HEK293T (cell line): ENCODE measurements around the gene FBXL20.
A peak's percentile ranks its signal among the peaks of the same experiment; 100 is the strongest.

ENCODE experiments used
- CTCF ChIA-PET: fragments of 350-600 bp; formaldehyde crosslinking; extraction: SDS; loops from one replicate; lab custom pipeline; 2021; ENCODE audit warnings: antibody characterized with exemption, inconsistent platforms; lab: Yijun Ruan, JAX
- POLR2A ChIA-PET: fragments of 350-600 bp; formaldehyde crosslinking; extraction: SDS; loops from one replicate; lab custom pipeline; 2020; ENCODE audit warnings: antibody characterized with exemption, inconsistent platforms; lab: Yijun Ruan, JAX
- DNase-seq: peaks from one replicate; pipeline ENCODE4 v3.0.0; 2012; ENCODE audit warnings: mixed read lengths; ENCODE audit errors: extremely low spot score
- ARNT ChIP-seq: fragments of 450-650 bp; IDR thresholded peaks from 2 replicates; pipeline ENCODE4 v1.6.1; 2017; ENCODE audit warnings: mild to moderate bottlenecking
- BHLHE40 ChIP-seq: fragments of 450-650 bp; IDR thresholded peaks from 2 replicates; pipeline ENCODE4 v1.6.1; 2016; ENCODE audit warnings: mild to moderate bottlenecking, moderate library complexity, borderline replicate concordance
- CTBP1 ChIP-seq: fragments of 450-650 bp; IDR thresholded peaks from 2 replicates; pipeline ENCODE4 v1.6.1; 2016; ENCODE audit warnings: borderline replicate concordance
- ELF4 ChIP-seq: fragments of 450-650 bp; IDR thresholded peaks from 2 replicates; pipeline ENCODE4 v1.6.1; 2017; ENCODE audit warnings: antibody characterized with exemption
- FOXA1 ChIP-seq: fragments of 450-650 bp; IDR thresholded peaks from 2 replicates; pipeline ENCODE4 v1.6.1; 2016; ENCODE audit warnings: mild to moderate bottlenecking
- FOXK2 ChIP-seq: fragments of 450-650 bp; IDR thresholded peaks from 2 replicates; pipeline ENCODE4 v1.6.1; 2016; ENCODE audit warnings: mild to moderate bottlenecking
- FOXM1 ChIP-seq: fragments of 450-650 bp; IDR thresholded peaks from 2 replicates; pipeline ENCODE4 v1.6.1; 2017; ENCODE audit warnings: mild to moderate bottlenecking, borderline replicate concordance
- HDGF ChIP-seq: fragments of 450-650 bp; IDR thresholded peaks from 2 replicates; pipeline ENCODE4 v1.6.1; 2017; ENCODE audit warnings: antibody characterized with exemption, borderline replicate concordance
- L3MBTL2 ChIP-seq: fragments of 450-650 bp; conservative IDR thresholded peaks from 2 replicates; pipeline ENCODE4 v1.6.1; 2016; ENCODE audit warnings: mild to moderate bottlenecking
- LEF1 ChIP-seq: fragments of 450-650 bp; IDR thresholded peaks from 2 replicates; pipeline ENCODE4 v1.6.1; 2017; ENCODE audit warnings: mild to moderate bottlenecking, borderline replicate concordance
- NFRKB ChIP-seq: fragments of 450-650 bp; IDR thresholded peaks from 2 replicates; pipeline ENCODE4 v1.6.1; 2016; ENCODE audit warnings: mild to moderate bottlenecking, moderate library complexity
- PKNOX1 ChIP-seq: fragments of 450-650 bp; IDR thresholded peaks from 2 replicates; pipeline ENCODE4 v1.6.1; 2016
- SP1 ChIP-seq: fragments of 450-650 bp; IDR thresholded peaks from 2 replicates; pipeline ENCODE4 v1.6.1; 2017
- SUZ12 ChIP-seq: fragments of 450-650 bp; IDR thresholded peaks from 2 replicates; pipeline ENCODE4 v1.6.1; 2016; ENCODE audit warnings: mild to moderate bottlenecking
- TARDBP ChIP-seq: fragments of 450-650 bp; IDR thresholded peaks from 2 replicates; pipeline ENCODE4 v1.6.1; 2016
- ZNF384 ChIP-seq: fragments of 450-650 bp; IDR thresholded peaks from 2 replicates; pipeline ENCODE4 v1.6.1; 2016

Gene FBXL20

DNA sequence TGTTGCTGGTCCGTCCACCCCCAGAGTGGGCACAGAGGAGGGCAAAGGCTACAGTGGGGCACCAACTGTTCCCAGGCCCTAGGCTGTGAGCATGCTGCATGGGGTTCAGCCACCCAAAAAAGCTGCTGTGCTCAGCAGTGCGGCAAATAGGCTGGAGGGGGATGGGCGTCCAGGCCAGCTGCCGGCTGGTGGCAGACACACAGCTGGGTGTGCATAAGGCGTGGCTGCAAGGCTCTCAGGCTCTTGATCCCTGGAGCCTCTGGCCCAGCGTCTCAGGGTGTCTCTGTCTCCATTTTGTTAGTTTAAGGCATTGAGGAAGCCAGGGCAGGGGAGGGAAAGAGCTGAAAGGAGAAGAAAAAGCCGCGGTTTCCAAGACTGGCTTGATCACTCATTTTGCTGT, 192.5 kb downstream of the FBXL20 start:
- TF ChIP-seq FOXK2 = no peak
- TF ChIP-seq PKNOX1 = no peak
- TF ChIP-seq HDGF = no peak
- no peak for TF ChIP-seq SUZ12
- TF ChIP-seq ELF4 = no peak
- TF ChIP-seq ZNF384 = no peak
- POLR2A ChIA-PET = interaction anchor here (1.0 to 2.8 kb wide), 3 partner anchors 9 to 192 kb away, joined by 3 to 17 read pairs (median 4); partner anchors contain the start of genes FBXL20 and RPL19
- no peak for DNase-seq
- CTCF ChIA-PET = interaction anchor here (0.5 to 5.0 kb wide), 6 partner anchors 9 to 36 kb away, joined by 3 to 96 read pairs (median 22); partner anchors contain the start of gene RPL19

GRCh38 chr17:39208136-39208535, 193.3 kb downstream of the FBXL20 start:
- CTCF ChIA-PET = interaction anchor here (0.7 to 5.0 kb wide), 5 partner anchors 8 to 988 kb away, joined by 3 to 96 read pairs (median 40); partner anchors contain the start of gene RPL19

DNA sequence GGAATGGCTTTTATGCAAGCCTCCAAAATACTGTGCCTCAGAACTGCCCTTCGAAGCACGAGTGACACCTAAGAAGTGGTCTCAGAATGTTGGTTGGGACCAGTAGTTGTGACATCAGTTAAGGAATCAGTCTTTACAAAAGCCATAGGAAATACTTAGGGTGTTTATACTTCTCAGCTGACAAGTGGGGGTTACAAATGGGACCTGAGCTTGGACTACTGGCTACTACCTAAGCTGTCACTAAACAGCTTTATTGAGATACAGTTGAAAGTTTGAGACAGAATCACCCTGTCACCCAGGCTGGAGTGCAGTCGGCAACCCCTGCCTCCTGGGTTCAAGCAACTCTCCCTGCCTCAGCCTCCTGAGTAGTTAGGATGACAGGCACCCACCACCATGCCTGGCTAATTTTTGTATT, 196.3 kb downstream of the FBXL20 start:
- CTCF ChIA-PET = interaction anchor here (0.6 to 5.0 kb wide), 4 partner anchors 26 to 153 kb away, joined by 4 to 96 read pairs (median 44); no protein-coding TSS in a partner anchor
- no peak for DNase-seq
- POLR2A ChIA-PET = interaction anchor here (0.6 to 2.9 kb wide), 8 partner anchors 10 to 44 kb away, joined by 3 to 14 read pairs (median 8); partner anchors contain the start of gene STAC2
- TF ChIP-seq ZNF384 = peak; percentile 44
- TF ChIP-seq CTBP1 = no peak
- no peak for TF ChIP-seq FOXK2
- no peak for TF ChIP-seq FOXA1

More at GRCh38 chr17:39208136-39208535, 193.3 kb downstream of the FBXL20 start:
- DNase-seq = no peak
- no peak for TF ChIP-seq LEF1
- no peak for TF ChIP-seq ARNT
- no peak for TF ChIP-seq SUZ12
- no peak for TF ChIP-seq NFRKB
- TF ChIP-seq CTBP1 = no peak
- no peak for TF ChIP-seq HDGF
- TF ChIP-seq SP1 = no peak
- TF ChIP-seq FOXK2 = no peak
- no peak for TF ChIP-seq ELF4
- TF ChIP-seq L3MBTL2 = no peak
- TF ChIP-seq PKNOX1 = no peak
- TF ChIP-seq TARDBP = no peak
- no peak for TF ChIP-seq FOXA1
- TF ChIP-seq ZNF384 = no peak
- no peak for TF ChIP-seq FOXM1
- TF ChIP-seq BHLHE40 = no peak
- POLR2A ChIA-PET = interaction anchor here (0.6 to 2.8 kb wide), 2 partner anchors 8 to 36 kb away, joined by 3 to 17 read pairs; partner anchors contain the start of gene RPL19

DNA sequence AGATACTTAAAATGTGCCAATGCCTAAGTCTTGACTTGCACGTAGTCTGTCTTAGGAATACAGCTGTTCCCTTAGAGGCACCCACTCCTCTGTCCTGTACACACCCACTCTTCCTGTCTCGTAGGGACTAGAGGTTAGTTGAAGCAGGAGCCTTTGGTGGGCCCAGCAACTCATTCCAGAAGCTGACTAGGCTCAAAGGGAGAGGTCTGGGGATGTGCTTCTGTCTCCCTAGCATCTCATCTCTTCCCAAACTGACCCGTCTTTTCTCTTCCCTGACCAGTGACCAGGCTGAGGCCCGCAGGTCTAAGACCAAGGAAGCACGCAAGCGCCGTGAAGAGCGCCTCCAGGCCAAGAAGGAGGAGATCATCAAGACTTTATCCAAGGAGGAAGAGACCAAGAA, 197.2 kb downstream of the FBXL20 start:
- ChIA-PET POLR2A (interaction anchor here (0.6 to 2.9 kb wide), 6 partner anchors 9 to 51 kb away, joined by 3 to 12 read pairs (median 4); partner anchors contain the start of gene STAC2), CTCF (interaction anchor here (0.9 to 2.1 kb wide), 7 partner anchors 10 to 40 kb away, joined by 3 to 8 read pairs (median 3); partner anchors contain the start of gene ARL5C)
- no peak for TF ChIP-seq BHLHE40
- no peak for DNase-seq
